Measurements from ENCODE around the gene TMEM120B.

DNA sequence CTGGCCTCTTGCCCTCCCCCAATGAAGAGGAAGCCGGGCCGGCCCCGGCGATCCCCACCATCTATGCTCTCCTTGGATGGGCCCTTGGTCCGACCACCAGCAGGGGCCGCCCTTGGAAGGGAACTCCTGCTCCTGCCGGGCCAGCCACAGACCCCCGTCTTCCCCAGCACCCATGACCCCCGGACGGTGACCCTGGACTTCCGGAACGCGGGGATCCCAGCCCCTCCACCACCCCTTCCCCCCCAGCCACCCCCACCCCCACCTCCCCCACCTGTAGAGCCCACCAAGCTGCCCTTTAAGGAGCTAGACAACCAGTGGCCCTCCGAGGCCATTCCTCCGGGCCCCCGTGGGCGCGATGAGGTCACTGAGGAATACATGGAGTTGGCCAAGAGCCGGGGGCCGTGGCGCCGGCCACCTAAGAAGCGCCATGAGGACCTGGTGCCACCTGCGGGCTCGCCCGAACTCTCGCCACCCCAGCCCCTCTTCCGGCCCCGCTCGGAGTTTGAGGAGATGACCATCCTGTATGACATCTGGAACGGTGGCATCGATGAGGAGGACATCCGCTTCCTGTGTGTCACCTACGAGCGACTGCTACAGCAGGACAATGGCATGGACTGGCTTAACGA is 110.7 kb downstream of the TMEM120B start:
- TF ChIP-seq CTCF (IDR thresholded peaks at IDR 0.05; ENCODE audit: low read depth, low read length, poor library complexity, severe bottlenecking) (no peak), EZH2phosphoT487 (IDR thresholded peaks at IDR 0.05; ENCODE audit: borderline replicate concordance, low read length) (no peak)

Measured in DOHH2 (cell line).